ENCODE measurements around the gene CXCR6.

The CXCR6 gene

GRCh38 chr3:45949432-45949831, 6.2 kb downstream of the CXCR6 start:
- DNase-seq: no peak

GRCh38 chr3:45950131-45950530, 6.9 kb downstream of the CXCR6 start:
- no peak for DNase-seq

GRCh38 chr3:45950686-45951600, 7.7 kb downstream of the CXCR6 start:
- no peak for DNase-seq

- DNase-seq: no peak
Observed at GRCh38 chr3:45951946-45952345, 8.7 kb downstream of the CXCR6 start.

- no peak for DNase-seq
Observed at GRCh38 chr3:45952456-45952855, 9.2 kb downstream of the CXCR6 start.

GRCh38 chr3:45953536-45953935, 10.3 kb downstream of the CXCR6 start:
- no peak for DNase-seq

GRCh38 chr3:45954306-45954705, 11.0 kb downstream of the CXCR6 start:
- no peak for DNase-seq

- no peak for DNase-seq
Observed at GRCh38 chr3:45955017-45955647, 11.9 kb downstream of the CXCR6 start.

- DNase-seq: no peak
Observed at GRCh38 chr3:45955706-45956105, 12.4 kb downstream of the CXCR6 start.

GRCh38 chr3:45957586-45957985, 14.3 kb downstream of the CXCR6 start:
- peak; percentile 29 for DNase-seq

- no peak for DNase-seq
Observed at GRCh38 chr3:45958321-45958791, 15.1 kb downstream of the CXCR6 start.

GRCh38 chr3:45959201-45959600, 15.9 kb downstream of the CXCR6 start:
- no peak for DNase-seq

GRCh38 chr3:45960289-45960688, 17.0 kb downstream of the CXCR6 start:
- DNase-seq: no peak

- DNase-seq: no peak
Observed at GRCh38 chr3:45962033-45962432, 18.8 kb downstream of the CXCR6 start.

GRCh38 chr3:45964139-45964538, 20.9 kb downstream of the CXCR6 start:
- no peak for DNase-seq

GRCh38 chr3:45965253-45965652, 22.0 kb downstream of the CXCR6 start:
- DNase-seq: no peak

- DNase-seq: no peak
Observed at GRCh38 chr3:45965653-45966052, 22.4 kb downstream of the CXCR6 start.

GRCh38 chr3:45966371-45966791, 23.1 kb downstream of the CXCR6 start:
- no peak for DNase-seq

GRCh38 chr3:45966950-45967640, 23.8 kb downstream of the CXCR6 start:
- DNase-seq: no peak

- DNase-seq: no peak
Observed at GRCh38 chr3:45967724-45968123, 24.5 kb downstream of the CXCR6 start.

- no peak for DNase-seq
Observed at GRCh38 chr3:45968149-45968548, 24.9 kb downstream of the CXCR6 start.

- DNase-seq: no peak
Observed at GRCh38 chr3:45968706-45969105, 25.4 kb downstream of the CXCR6 start.

GRCh38 chr3:45969116-45969515, 25.9 kb downstream of the CXCR6 start:
- no peak for DNase-seq

- no peak for DNase-seq
Observed at GRCh38 chr3:45969953-45970352, 26.7 kb downstream of the CXCR6 start.
